Thyroid gland (tissue), 4 donors: ENCODE results near the gene RCOR1.
"Not testable (repeated sequence)": the region's sequence is repeated elsewhere in the genome, so short reads cannot be mapped to it uniquely, and the experiment has no call there.

Source experiments
- POLR2A ChIP-seq, 2 donors: fragments of 450-650 bp; IDR thresholded peaks; one replicate each; pipeline ENCODE4 v1.6.1; 2017; ENCODE audit warnings: antibody characterized with exemption in 2 of 2, mild to moderate bottlenecking in 2 of 2, moderate library complexity in 1 of 2
- TF ChIP-seq, protein P1 (sequence below), 6 experiments: fragments of 200-600 bp in 3 of 6; fragments of 450-650 bp in 3 of 6; sonication (generic) in 3 of 6; IDR thresholded peaks; one replicate each; pipeline ENCODE4 v1.5.1; 2016 to 2019; ENCODE audit warnings: antibody characterized with exemption in 6 of 6, mild to moderate bottlenecking in 2 of 6, inconsistent platforms in 1 of 6, moderate library complexity in 1 of 6

DNA sequence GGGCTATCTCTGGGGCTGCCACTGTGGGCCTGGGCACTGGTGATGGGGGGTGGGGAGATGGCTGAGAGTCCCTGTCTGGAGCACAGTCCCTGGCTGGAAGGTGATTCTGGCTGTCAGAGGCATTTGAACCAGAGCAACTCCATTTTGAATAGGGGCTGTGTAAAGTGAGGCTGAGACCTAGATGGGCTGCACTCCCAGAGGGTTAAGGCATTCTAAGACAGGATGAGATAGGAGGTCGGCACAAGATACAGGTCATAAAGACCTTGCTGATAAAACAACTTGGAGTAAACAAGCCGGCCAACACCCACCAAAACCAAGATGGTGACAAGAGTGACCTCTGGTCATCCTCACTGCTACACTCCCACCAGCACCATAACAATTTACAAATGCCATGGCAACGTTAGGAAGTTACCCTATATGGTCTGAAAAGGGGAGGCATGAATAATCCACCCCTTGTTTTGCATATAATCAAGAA, 41.5 kb upstream of the RCOR1 start:
- TF ChIP-seq, protein P1, sequence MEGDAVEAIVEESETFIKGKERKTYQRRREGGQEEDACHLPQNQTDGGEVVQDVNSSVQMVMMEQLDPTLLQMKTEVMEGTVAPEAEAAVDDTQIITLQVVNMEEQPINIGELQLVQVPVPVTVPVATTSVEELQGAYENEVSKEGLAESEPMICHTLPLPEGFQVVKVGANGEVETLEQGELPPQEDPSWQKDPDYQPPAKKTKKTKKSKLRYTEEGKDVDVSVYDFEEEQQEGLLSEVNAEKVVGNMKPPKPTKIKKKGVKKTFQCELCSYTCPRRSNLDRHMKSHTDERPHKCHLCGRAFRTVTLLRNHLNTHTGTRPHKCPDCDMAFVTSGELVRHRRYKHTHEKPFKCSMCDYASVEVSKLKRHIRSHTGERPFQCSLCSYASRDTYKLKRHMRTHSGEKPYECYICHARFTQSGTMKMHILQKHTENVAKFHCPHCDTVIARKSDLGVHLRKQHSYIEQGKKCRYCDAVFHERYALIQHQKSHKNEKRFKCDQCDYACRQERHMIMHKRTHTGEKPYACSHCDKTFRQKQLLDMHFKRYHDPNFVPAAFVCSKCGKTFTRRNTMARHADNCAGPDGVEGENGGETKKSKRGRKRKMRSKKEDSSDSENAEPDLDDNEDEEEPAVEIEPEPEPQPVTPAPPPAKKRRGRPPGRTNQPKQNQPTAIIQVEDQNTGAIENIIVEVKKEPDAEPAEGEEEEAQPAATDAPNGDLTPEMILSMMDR (IDR thresholded peaks at IDR 0.05) = not testable (repeated sequence)
- not testable (repeated sequence) for TF ChIP-seq POLR2A (IDR thresholded peaks at IDR 0.05)
